Fibroblast of gingiva (primary cell): ENCODE results near the gene ARHGEF7.
"Not testable (repeated sequence)": the region's sequence is repeated elsewhere in the genome, so short reads cannot be mapped to it uniquely, and the experiment has no call there.

Experiments used
- DNase-seq: peaks from one replicate; pipeline ENCODE4 v3.0.0-alpha.2; 2011; ENCODE audit warnings: low read depth

Gene ARHGEF7

DNA sequence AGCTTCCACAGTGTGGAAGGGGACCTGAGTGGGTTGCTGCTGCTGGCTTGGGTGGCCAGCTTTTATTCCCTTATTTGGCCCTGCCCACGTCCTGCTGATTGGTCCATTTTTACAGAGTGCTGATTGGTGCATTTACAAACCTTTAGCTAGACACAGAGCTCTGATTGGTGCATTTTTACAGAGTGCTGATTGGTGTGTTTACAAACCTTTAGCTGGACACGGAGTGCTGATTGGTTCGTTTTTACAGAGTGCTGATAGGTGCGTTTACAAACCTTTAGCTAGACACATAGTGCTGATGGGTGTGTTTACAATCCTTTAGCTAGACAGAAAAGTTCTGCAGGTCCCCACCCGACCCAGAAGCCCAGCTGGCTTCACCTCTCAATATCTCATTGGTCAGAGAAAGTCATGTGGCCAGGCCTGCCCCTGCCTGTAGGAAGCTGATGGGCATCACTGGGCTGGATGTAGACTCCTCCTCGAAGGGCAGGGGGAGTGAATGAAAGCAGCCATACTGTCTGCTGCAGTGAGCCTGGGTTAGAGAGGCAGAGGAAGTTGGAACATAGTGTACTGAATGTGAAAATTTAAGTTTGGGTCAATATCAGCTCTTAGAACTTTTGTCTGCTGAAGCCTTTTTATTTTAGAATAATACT is 83.7 kb downstream of the ARHGEF7 start:
- not testable (repeated sequence) for DNase-seq

GRCh38 chr13:111201304-111201940 is 86.3 kb downstream of the ARHGEF7 start:
- DNase-seq, result no peak

DNA sequence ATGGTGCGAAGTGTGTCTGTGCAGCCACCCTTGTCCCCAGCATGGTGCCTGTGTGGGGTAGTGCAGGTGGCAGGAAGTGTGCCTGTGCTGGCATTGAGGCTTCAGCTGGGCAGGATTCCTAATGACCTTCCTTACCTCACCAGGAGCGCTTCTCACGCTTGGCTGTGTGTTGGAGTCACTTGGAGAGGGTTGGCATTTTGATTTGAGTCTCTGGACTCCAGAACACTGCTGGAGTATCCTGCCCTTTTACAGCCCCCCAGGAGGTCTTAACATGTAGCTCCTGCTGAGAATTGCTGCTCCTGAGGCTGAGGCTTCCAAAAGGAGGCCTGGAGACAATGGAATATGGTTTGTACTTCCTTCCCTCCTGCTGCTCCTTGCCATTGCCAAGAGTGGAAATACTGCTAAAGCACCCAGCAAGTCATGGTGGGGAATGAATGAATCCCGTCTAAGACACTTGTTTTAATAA is 87.1 kb downstream of the ARHGEF7 start:
- DNase-seq, result no peak

DNA sequence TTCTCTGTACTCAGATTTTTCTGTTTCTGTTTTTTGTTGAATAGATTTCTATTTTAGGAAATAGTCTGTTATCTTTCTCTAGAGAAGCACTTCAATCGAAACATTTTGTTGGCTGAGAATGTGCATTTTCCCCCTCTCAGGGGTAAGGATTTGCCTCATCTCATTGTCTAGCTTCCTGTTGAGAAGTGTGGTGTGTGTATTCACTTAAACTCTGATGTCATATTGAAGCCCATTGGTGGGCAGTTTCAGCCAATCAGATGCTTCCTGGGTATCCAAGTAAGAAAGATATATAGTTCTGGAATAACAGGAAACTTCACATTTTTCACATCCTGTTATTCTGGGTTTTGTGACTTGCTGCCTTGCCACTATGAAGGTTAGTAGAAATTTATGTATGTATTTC is 87.6 kb downstream of the ARHGEF7 start:
- peak; percentile 62 for DNase-seq

DNA sequence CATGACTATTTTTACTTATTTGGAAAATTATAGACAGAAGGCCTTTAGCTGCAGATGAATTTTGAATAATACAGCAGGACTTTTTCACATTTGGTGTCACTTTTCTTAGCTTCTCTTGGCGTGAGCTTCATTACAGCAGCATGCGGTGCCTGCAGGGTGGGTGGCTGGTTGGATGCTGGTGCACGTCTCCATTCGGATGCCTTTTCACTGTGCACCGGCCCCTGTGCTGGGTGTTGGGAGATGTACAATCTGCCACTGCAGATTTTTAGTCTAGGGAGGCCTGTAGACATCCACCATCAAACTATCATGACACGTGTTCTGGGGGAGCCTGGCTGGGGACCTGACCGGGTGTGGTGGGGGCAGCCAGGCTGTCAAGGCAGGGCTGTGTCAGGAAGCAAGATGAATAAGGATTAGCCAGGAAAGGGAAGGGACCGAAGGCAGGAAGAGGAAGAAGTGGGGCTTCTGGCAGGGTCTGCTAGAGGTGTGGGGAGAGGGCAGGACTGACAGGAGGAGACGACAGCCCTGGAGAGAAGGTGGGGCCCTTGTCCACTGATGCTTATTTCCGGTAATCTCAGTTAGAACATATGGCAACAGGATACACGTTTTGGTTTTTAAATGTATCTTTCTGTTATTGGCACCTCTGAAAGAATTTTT is 88.8 kb downstream of the ARHGEF7 start:
- DNase-seq, result no peak

DNA sequence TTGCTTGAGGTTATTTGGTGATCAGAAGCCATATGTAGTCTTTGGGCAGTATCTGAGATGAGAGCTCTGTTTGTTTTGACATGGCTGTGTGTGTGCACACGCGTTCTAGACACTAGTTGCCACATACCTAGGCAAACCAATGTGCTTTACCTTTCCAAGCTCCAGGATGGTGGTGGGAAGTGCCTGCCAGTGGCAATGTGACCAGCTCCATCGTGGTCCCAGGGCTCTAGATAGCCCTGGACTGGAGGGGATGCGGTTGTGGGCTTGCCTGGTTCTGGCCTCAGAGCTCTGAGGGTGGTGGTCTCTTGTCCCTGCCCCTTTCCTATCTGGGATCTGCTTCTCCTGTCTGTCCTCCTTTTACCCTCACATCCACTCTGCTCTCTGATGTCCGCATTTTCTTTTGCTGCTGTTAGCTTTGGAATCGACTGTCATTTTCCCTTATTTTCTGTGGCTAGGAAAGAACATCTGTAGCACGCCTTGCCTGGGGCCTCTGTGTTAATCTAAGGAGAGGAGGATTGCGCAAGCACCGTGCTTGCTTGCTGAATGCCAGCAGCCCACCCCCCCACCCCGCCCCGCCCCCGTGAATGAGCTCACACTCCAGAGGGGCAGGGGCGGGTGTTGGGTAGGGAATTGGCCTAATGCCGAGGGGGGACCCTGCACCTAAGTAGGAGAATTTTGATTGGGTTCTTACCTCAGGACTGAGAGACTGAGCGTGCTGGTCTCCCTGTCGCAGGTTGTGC is 89.5 kb downstream of the ARHGEF7 start:
- DNase-seq, result peak; percentile 73

GRCh38 chr13:111206148-111206547 is 91.0 kb downstream of the ARHGEF7 start:
- DNase-seq, result no peak

- DNase-seq, result no peak
Measured at GRCh38 chr13:111209613-111210012, 94.5 kb downstream of the ARHGEF7 start.

- no peak for DNase-seq
Measured at GRCh38 chr13:111210091-111210490, 95.0 kb downstream of the ARHGEF7 start.

- DNase-seq, result peak; percentile 68
Measured at GRCh38 chr13:111210544-111211469, 95.7 kb downstream of the ARHGEF7 start.

DNA sequence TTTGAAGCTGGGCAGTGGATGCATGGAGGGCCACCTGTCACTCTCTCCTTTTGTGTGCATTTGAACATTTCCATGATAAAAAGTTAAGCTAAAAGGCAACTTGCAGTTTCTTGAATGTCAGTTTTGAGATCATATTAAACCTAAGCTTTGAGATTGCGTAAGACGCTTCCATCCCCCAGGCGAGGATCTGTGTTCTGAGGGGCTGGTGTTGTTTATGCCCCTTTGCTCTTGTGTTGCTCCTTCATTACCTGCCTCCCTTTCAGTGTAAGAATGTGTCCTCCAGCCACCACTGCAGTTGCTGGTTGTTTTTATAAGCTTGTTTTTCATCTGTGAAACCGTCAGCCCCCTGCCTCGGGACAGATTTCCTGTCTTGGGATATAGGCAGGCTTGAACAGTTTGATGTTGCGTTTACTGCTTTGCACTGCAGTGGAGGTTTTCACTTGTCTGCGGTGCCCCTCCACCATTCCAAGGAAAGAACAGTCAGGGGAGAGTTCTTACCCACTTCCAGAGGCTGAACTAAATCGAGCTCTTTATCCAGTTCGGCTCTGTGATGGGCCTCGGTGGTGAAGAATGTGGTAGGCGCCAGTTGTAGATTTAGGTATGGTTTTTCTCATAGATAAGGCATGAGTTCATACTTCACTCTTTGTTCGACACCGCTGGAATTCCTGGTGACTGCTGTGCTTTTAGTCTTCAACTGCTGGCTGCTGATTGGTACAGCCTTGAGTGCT is 96.8 kb downstream of the ARHGEF7 start:
- DNase-seq, result no peak

GRCh38 chr13:111212517-111212873 is 97.4 kb downstream of the ARHGEF7 start:
- DNase-seq, result no peak

DNA sequence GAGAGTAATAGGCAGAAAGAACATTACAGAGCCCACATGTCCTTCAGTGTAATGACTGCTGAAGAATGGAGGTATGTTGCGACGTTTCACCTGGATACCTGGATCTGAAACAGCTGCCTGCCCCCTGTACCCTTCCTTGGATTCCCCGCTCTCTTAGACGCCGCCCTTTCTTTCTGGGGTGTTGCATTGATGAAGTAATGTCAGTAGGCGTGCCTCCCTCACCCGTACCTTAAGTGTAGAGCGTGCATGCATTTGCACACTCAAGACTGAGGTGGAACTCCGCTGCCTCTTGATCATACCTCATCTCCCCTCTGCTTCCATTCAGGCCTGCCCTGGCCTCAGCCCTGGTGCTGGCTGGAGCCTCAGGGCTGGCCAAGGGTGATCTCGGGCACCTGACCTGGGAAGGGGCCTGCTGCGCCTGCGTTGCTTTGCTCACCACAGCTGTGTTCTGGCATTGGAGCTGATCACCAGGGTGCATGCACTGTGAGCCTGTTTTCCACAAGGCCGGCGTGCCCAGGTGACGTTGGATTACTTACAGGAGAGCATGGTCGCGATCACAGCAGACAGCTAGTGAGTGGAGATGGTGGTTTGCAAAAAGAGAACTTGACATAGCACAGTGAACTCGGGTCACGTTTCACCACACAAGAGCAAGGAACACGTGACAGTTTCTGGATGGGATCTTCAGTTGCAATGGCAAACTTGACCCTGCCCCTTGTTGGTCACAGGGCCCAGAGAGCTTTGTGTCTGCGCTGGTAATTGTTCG is 99.0 kb downstream of the ARHGEF7 start:
- no peak for DNase-seq

DNA sequence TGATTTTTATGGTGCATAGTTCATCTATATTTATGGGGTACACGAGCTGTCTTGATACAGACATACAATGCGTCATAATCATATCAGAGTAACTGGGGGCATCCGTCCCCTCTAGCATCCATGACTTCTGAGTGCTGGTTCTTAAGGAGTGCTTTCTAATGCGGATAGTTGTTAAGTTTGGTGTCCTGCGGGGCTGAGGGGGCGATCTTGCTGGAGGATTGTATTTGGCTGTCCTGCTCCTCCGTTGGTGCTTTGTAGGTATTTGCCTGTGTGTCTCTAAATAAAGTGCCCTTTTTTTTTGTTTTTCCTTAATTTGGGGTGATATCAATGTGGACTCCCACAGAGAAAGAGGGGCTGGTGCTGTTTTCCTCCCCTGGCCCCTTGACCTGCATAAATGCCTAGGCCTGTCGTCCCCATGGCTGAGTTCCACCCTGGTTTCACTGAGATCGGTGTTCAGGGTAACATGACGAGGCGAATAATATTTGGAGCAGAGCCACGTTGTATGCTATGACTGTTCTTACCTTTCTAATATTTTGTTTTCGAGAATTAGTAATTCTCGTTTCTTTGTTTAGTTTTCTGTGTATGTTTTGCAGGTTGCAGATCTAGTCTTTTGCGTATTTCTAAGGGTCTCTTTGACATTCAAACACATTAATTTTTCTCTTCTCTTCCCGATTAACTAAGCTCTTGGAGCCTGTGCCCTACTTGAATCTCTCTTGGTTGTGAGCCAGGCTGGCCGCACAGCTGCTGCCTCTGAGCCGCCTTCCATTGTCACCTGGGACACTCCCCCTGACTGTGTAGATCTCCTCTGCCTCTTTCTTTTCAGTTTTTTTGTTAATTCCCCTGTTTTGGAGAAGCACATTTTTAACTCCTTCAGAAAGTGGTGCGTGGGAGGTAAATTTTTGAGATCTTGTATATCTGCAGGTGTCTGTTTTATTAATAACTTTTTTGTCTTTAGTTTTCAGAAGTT is 100.3 kb downstream of the ARHGEF7 start:
- no peak for DNase-seq

- DNase-seq, result no peak
Measured at GRCh38 chr13:111216166-111216960, 101.3 kb downstream of the ARHGEF7 start.

DNA sequence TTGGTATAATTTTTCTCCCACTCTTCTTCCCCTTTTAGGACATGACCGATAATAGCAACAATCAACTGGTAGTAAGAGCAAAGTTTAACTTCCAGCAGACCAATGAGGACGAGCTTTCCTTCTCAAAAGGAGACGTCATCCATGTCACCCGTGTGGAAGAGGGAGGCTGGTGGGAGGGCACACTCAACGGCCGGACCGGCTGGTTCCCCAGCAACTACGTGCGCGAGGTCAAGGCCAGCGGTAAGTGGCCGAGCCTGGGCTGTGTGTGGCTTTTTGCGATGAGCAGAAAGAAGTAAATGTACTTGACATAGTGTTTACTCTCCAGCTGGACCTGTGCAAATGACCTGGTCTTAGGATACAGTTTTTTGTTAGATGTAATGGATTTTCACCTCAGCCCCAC is 102.5 kb downstream of the ARHGEF7 start:
- DNase-seq, result no peak

- DNase-seq, result peak; percentile 80
Measured at GRCh38 chr13:111219280-111219679, 104.2 kb downstream of the ARHGEF7 start.

- DNase-seq, result no peak
Measured at GRCh38 chr13:111219950-111220349, 104.8 kb downstream of the ARHGEF7 start.
